SU-DHL-6 (cell line): Measurements from ENCODE around the gene ASTN2.

Experiments used
- H2AFZ ChIP-seq: fragments of 200-600 bp; sonication (generic); 2 replicates; pipeline ENCODE4 v1.6.1; 2014; ENCODE audit warnings: low read depth, mild to moderate bottlenecking, moderate library complexity, mixed read lengths, antibody characterized with exemption, low read length; ENCODE audit not compliant: severe bottlenecking
- H3F3A ChIP-seq: fragments of 200-600 bp; shearing (Covaris generic); 2 replicates; pipeline ENCODE4 v1.6.0; 2016; ENCODE audit warnings: antibody characterized with exemption, mild to moderate bottlenecking; ENCODE audit not compliant: insufficient read depth
- H3K27ac ChIP-seq: fragments of 200-600 bp; sonication (generic); 2 replicates; pipeline ENCODE4 v1.5.1; 2016; ENCODE audit warnings: low read depth, mild to moderate bottlenecking, low read length, moderate library complexity, mixed read lengths
- H3K27me3 ChIP-seq: fragments of 200-600 bp; sonication (generic), shearing (Covaris generic); 2 replicates; pipeline ENCODE4 v1.6.0; 2014; ENCODE audit warnings: mild to moderate bottlenecking, low read length
- H3K36me3 ChIP-seq: fragments of 200-600 bp; sonication (generic); 2 replicates; pipeline ENCODE4 v1.6.1; 2014; ENCODE audit warnings: mild to moderate bottlenecking, low read length, mixed read lengths
- H3K4me2 ChIP-seq: fragments of 300-600, 200-600 bp; shearing (Covaris generic), sonication (generic); 2 replicates; pipeline ENCODE4 v1.6.0; 2014; ENCODE audit warnings: low read length, low read depth, mild to moderate bottlenecking; ENCODE audit not compliant: poor library complexity, severe bottlenecking
- H3K4me3 ChIP-seq: fragments of 200-600 bp; sonication (generic); 2 replicates; pipeline ENCODE4 v1.5.1; 2014; ENCODE audit warnings: antibody characterized with exemption, low read length, mild to moderate bottlenecking, mixed read lengths; ENCODE audit not compliant: insufficient read depth, poor library complexity, severe bottlenecking
- H3K79me2 ChIP-seq: fragments of 200-600 bp; sonication (generic); 2 replicates; pipeline ENCODE4 v1.6.1; 2014; ENCODE audit warnings: mild to moderate bottlenecking, low read length, moderate library complexity; ENCODE audit not compliant: insufficient read depth
- H3K9ac ChIP-seq: fragments of 200-600 bp; sonication (generic); 2 replicates; pipeline ENCODE4 v1.7.0; 2014; ENCODE audit warnings: mild to moderate bottlenecking, low read length
- H3K9me2 ChIP-seq: fragments of 200-600 bp; sonication (generic); replicated peaks from 2 replicates; pipeline ENCODE4 v1.6.1; 2014; ENCODE audit warnings: low read length; ENCODE audit not compliant: insufficient read depth
- H3K9me3 ChIP-seq: fragments of 200-600 bp; sonication (generic); 2 replicates; pipeline ENCODE4 v1.6.1; 2014; ENCODE audit warnings: low read length, mixed read lengths; ENCODE audit not compliant: insufficient read depth
- H4K20me1 ChIP-seq: fragments of 200-600 bp; sonication (generic); 2 replicates; pipeline ENCODE4 v1.6.1; 2014; ENCODE audit warnings: low read depth, mild to moderate bottlenecking, antibody characterized with exemption, low read length, moderate library complexity, mixed read lengths
- CTCF ChIP-seq: fragments of 200-600 bp; sonication (generic); IDR thresholded peaks from one replicate; pipeline ENCODE4 v1.5.1; 2017; ENCODE audit warnings: antibody characterized with exemption, mild to moderate bottlenecking, low read length, moderate library complexity; ENCODE audit not compliant: insufficient read depth, poor library complexity, severe bottlenecking
- EZH2phosphoT487 ChIP-seq: fragments of 200-600 bp; sonication (generic), shearing (Covaris generic); conservative IDR thresholded peaks from 2 replicates; pipeline ENCODE4 v1.6.1; 2018; ENCODE audit warnings: mild to moderate bottlenecking, antibody characterized with exemption, low read length, moderate library complexity, mixed read lengths

The ASTN2 gene

GRCh38 chr9:116737152-116737546 lies 677.7 kb downstream of the ASTN2 start:
- H2AFZ ChIP-seq: peak overlapping the region; percentile 12
- H3F3A ChIP-seq: no peaks in the 10 kb centered on the region
- no peak overlapping the region for H3K4me2 ChIP-seq
- no peak overlapping the region for H3K4me3 ChIP-seq
- no peaks in the 10 kb centered on the region for H3K36me3 ChIP-seq
- no peaks in the 10 kb centered on the region for H3K9me2 ChIP-seq
- H3K79me2 ChIP-seq: no peaks in the 10 kb centered on the region
- no peak overlapping the region for H3K27ac ChIP-seq
- H3K9me3 ChIP-seq: no peaks in the 10 kb centered on the region
- no peaks in the 10 kb centered on the region for H4K20me1 ChIP-seq
- H3K27me3 ChIP-seq: no peaks in the 10 kb centered on the region
- peak; percentile 81 for TF ChIP-seq CTCF
- no peak for TF ChIP-seq EZH2phosphoT487
- no peak overlapping the region for H3K9ac ChIP-seq

- Histone ChIP-seq H3K9ac (no peak overlapping the region), H3K9me2 (no peaks in the 10 kb centered on the region), H3K4me2 (no peak overlapping the region), H3K4me3 (no peak overlapping the region), H3K27me3 (no peaks in the 10 kb centered on the region), H3F3A (no peaks in the 10 kb centered on the region), H4K20me1 (no peaks in the 10 kb centered on the region), H3K9me3 (no peaks in the 10 kb centered on the region), H3K36me3 (no peaks in the 10 kb centered on the region), H2AFZ (peak overlapping the region; percentile 12), H3K79me2 (no peaks in the 10 kb centered on the region), H3K27ac (no peak overlapping the region)
- TF ChIP-seq CTCF (no peak), EZH2phosphoT487 (no peak)
Measured at GRCh38 chr9:116736399-116737151, 678.3 kb downstream of the ASTN2 start.

GRCh38 chr9:116733010-116733641 lies 681.7 kb downstream of the ASTN2 start:
- no peaks in the 10 kb centered on the region for H3F3A ChIP-seq
- H3K9me3 ChIP-seq: no peaks in the 10 kb centered on the region
- no peak for TF ChIP-seq CTCF
- TF ChIP-seq EZH2phosphoT487: no peak
- H3K9me2 ChIP-seq: no peaks in the 10 kb centered on the region
- no peak overlapping the region for H2AFZ ChIP-seq
- no peaks in the 10 kb centered on the region for H3K79me2 ChIP-seq
- H3K4me2 ChIP-seq: no peak overlapping the region
- H3K4me3 ChIP-seq: no peak overlapping the region
- H3K27ac ChIP-seq: no peak overlapping the region
- no peaks in the 10 kb centered on the region for H3K27me3 ChIP-seq
- no peak overlapping the region for H3K9ac ChIP-seq
- H4K20me1 ChIP-seq: no peaks in the 10 kb centered on the region
- no peaks in the 10 kb centered on the region for H3K36me3 ChIP-seq
